Astrocyte (in vitro differentiated cells and primary cell): ENCODE results near the gene PRSS16. TPM values are rescaled to one million over a fixed set of nuclear protein-coding genes. Genes with fewer than 3 reads are reported as not detected.

Experiments used
- DNase-seq: peaks from one replicate; pipeline ENCODE4 v3.0.0-alpha.2; 2010; ENCODE audit warnings: low read depth
- FAIRE-seq: peaks from 2 replicates; lab custom pipeline; 2011; peaks lifted over from hg19 to GRCh38; lab: Jason Lieb, UNC
- H2AFZ ChIP-seq: 2 replicates; pipeline ENCODE4 v1.6.0; 2012; ENCODE audit warnings: low read depth, low read length, inconsistent platforms
- H3K27ac ChIP-seq: 2 replicates; pipeline ENCODE4 v1.5.1; 2011; ENCODE audit warnings: low read depth, low read length, inconsistent platforms
- H3K27me3 ChIP-seq: 2 replicates; pipeline ENCODE4 v1.6.0; 2011; ENCODE audit warnings: low read length, inconsistent platforms; ENCODE audit not compliant: insufficient read depth
- H3K36me3 ChIP-seq: 2 replicates; pipeline ENCODE4 v1.5.1; 2011; ENCODE audit warnings: low read length, inconsistent platforms; ENCODE audit not compliant: insufficient read depth
- H3K4me1 ChIP-seq: 2 replicates; pipeline ENCODE4 v1.5.1; 2011; ENCODE audit warnings: low read length, inconsistent platforms; ENCODE audit not compliant: insufficient read depth
- H3K4me2 ChIP-seq: 2 replicates; pipeline ENCODE4 v1.6.0; 2012; ENCODE audit warnings: low read length, inconsistent platforms
- H3K4me3 ChIP-seq: 2 replicates; pipeline ENCODE4 v1.5.1; 2011; ENCODE audit warnings: low read depth, mild to moderate bottlenecking, low read length, inconsistent platforms; ENCODE audit not compliant: insufficient read depth
- H3K79me2 ChIP-seq: 2 replicates; pipeline ENCODE4 v1.6.0; 2012; ENCODE audit warnings: mild to moderate bottlenecking, low read length, inconsistent platforms; ENCODE audit not compliant: insufficient read depth
- H3K9ac ChIP-seq: 2 replicates; pipeline ENCODE4 v1.6.0; 2012; ENCODE audit warnings: mild to moderate bottlenecking, low read length, inconsistent platforms
- H3K9me3 ChIP-seq: 2 replicates; pipeline ENCODE4 v1.5.1; 2012; ENCODE audit warnings: low read depth, mild to moderate bottlenecking, low read length, inconsistent platforms; ENCODE audit not compliant: insufficient read depth
- H4K20me1 ChIP-seq: 2 replicates; pipeline ENCODE4 v1.6.0; 2012; ENCODE audit warnings: low read length, inconsistent platforms; ENCODE audit not compliant: insufficient read depth
- H3K27ac Mint-ChIP-seq: one replicate; pipeline ENCODE4 v1.8.0; 2021; ENCODE audit warnings: mild to moderate bottlenecking, mixed read lengths; ENCODE audit not compliant: unreplicated experiment
- H3K27me3 Mint-ChIP-seq: one replicate; pipeline ENCODE4 v1.8.0; 2021; ENCODE audit warnings: low read depth, mixed read lengths; ENCODE audit not compliant: unreplicated experiment
- H3K36me3 Mint-ChIP-seq: one replicate; pipeline ENCODE4 v1.8.0; 2021; ENCODE audit warnings: low read depth, mixed read lengths; ENCODE audit not compliant: unreplicated experiment
- H3K4me1 Mint-ChIP-seq: one replicate; pipeline ENCODE4 v1.8.0; 2021; ENCODE audit warnings: low read depth, mixed read lengths; ENCODE audit not compliant: unreplicated experiment
- H3K4me3 Mint-ChIP-seq: one replicate; pipeline ENCODE4 v1.8.0; 2021; ENCODE audit warnings: mild to moderate bottlenecking, moderate library complexity, mixed read lengths; ENCODE audit not compliant: unreplicated experiment
- H3K9me3 Mint-ChIP-seq: one replicate; pipeline ENCODE4 v1.8.0; 2021; ENCODE audit warnings: mild to moderate bottlenecking, mixed read lengths; ENCODE audit not compliant: unreplicated experiment
- EZH2 ChIP-seq: IDR thresholded peaks from 2 replicates; pipeline ENCODE4 v1.6.1; 2012; ENCODE audit warnings: mild to moderate bottlenecking, low read length, inconsistent platforms; ENCODE audit not compliant: insufficient read depth
- total RNA-seq: library from RNA; stranded (reverse); gene quantifications from 2 replicates; pipeline ENCODE4 v1.2.1, GENCODE V29; 2021
- TF ChIP-seq, protein P1 (sequence below): IDR thresholded peaks from 2 replicates; pipeline ENCODE4 v1.5.1; 2011; ENCODE audit warnings: low read depth, mild to moderate bottlenecking, inconsistent platforms, low read length, moderate library complexity; ENCODE audit not compliant: insufficient read depth

Gene PRSS16
- total RNA-seq, 1 donor from 2014 or later, result 2.3 TPM

DNA sequence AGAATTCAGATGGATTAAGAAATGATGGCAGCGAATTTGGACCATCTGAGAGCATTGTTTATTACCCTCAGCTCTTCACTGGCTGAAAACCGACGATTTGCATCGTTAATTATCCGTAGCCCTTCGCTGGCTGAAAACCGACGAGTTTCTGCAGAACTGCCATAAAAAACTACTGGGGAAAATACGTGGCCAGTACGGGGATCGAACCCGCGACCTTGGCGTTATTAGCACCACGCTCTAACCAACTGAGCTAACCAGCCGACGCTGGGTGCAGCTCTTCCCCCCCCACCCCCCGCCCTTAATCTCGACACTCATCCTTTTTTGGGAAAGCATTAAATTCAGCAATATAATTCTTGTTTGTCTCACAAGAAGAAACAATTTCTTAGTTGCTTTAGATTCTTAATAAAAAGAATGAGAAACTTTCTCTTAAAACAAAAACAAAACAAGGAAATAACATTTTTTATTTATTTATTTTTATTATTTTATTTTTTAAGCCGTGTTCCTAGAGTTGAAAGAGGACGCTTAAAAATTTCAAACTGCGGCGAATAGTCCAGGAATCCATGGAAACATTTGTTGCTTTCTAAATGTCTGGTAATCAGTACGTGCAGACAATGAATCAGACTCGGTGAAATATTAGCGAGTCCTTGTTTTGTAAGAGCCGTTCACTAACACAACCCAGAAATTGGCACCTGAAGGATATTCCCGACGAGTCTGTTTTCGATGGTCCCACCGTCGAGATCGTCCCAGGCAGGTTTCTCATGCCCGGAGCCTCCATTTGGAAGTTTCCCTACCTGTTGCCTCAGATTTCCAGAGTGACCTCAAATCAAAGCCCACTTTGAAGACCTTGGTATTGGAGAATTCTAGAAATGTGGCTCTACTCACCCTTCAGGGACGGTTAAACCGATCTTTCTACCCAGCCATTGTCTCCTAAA lies 27.8 kb downstream of the PRSS16 start:
- peaks cover 6% of the 10 kb centered on the region for H3K4me1 ChIP-seq
- H3K27ac Mint-ChIP-seq, result no peak overlapping the region
- peaks cover 2% of the 10 kb centered on the region for H3K9me3 Mint-ChIP-seq
- DNase-seq (no peak), FAIRE-seq (no peak)
- no peaks in the 10 kb centered on the region for H4K20me1 ChIP-seq
- no peak overlapping the region for H2AFZ ChIP-seq
- peaks cover 23% of the 10 kb centered on the region for H3K27me3 Mint-ChIP-seq
- H3K36me3 ChIP-seq, result no peaks in the 10 kb centered on the region
- H3K4me3 ChIP-seq, result no peak overlapping the region
- no peaks in the 10 kb centered on the region for H3K36me3 Mint-ChIP-seq
- peaks cover 7% of the 10 kb centered on the region for H3K9me3 ChIP-seq
- peaks cover 4% of the 10 kb centered on the region for H3K27me3 ChIP-seq
- TF ChIP-seq, protein P1, sequence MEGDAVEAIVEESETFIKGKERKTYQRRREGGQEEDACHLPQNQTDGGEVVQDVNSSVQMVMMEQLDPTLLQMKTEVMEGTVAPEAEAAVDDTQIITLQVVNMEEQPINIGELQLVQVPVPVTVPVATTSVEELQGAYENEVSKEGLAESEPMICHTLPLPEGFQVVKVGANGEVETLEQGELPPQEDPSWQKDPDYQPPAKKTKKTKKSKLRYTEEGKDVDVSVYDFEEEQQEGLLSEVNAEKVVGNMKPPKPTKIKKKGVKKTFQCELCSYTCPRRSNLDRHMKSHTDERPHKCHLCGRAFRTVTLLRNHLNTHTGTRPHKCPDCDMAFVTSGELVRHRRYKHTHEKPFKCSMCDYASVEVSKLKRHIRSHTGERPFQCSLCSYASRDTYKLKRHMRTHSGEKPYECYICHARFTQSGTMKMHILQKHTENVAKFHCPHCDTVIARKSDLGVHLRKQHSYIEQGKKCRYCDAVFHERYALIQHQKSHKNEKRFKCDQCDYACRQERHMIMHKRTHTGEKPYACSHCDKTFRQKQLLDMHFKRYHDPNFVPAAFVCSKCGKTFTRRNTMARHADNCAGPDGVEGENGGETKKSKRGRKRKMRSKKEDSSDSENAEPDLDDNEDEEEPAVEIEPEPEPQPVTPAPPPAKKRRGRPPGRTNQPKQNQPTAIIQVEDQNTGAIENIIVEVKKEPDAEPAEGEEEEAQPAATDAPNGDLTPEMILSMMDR, result no peak
- TF ChIP-seq EZH2, result no peak
- H3K27ac ChIP-seq, result no peak overlapping the region
- no peaks in the 10 kb centered on the region for H3K4me1 Mint-ChIP-seq
- peak overlapping the region; percentile 40 for H3K4me3 Mint-ChIP-seq
- no peak overlapping the region for H3K4me2 ChIP-seq
- no peak overlapping the region for H3K9ac ChIP-seq
- no peaks in the 10 kb centered on the region for H3K79me2 ChIP-seq

DNA sequence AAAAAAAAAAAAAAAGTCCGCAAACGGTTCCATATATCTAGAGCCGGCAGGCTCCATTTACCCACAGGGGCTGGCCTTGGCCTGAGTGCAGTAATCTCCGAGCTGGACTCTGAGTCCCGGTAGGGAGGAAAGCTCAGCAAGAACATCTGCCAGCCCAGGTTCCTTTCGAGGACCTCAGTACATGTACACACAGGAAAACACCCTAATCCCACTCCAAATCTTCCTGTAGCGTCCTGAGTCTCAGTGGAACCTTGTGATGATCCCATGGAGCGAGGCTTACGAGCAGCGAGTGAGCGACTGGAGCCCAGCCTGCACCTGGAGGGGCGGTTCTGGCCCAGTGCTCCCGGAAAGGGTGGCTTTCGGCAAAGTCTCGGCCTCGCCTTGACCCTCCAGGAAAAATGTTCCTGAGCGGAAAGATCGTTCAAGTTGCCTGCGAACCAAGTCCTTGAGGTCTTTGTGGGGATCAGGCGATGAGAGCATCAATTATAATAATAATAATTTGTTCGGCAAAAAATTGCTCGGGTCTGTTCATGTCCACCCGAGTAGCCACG lies 32.1 kb downstream of the PRSS16 start:
- Histone ChIP-seq H3K4me1 (peaks cover 6% of the 10 kb centered on the region), H3K79me2 (no peaks in the 10 kb centered on the region), H2AFZ (peak overlapping the region; percentile 80), H3K27me3 (peaks cover 29% of the 10 kb centered on the region), H3K4me3 (peak overlapping the region; percentile 55), H3K9ac (no peak overlapping the region), H4K20me1 (no peaks in the 10 kb centered on the region), H3K36me3 (no peaks in the 10 kb centered on the region), H3K4me2 (peak overlapping the region; percentile 87), H3K27ac (no peak overlapping the region), H3K9me3 (peaks cover 7% of the 10 kb centered on the region)
- FAIRE-seq (no peak), DNase-seq (no peak)
- no peaks in the 10 kb centered on the region for H3K4me1 Mint-ChIP-seq
- H3K4me3 Mint-ChIP-seq, result peak overlapping the region; percentile 90
- H3K27ac Mint-ChIP-seq, result no peak overlapping the region
- H3K27me3 Mint-ChIP-seq, result peaks cover 32% of the 10 kb centered on the region
- no peaks in the 10 kb centered on the region for H3K36me3 Mint-ChIP-seq
- H3K9me3 Mint-ChIP-seq, result peaks cover 6% of the 10 kb centered on the region
- no peak for TF ChIP-seq EZH2
- TF ChIP-seq, protein P1, result no peak
